HCT116 (cell line): ENCODE data around the gene AKAP13. TPM values are rescaled to one million over a fixed set of nuclear protein-coding genes. Genes with fewer than 3 reads are reported as not detected.
A peak's percentile ranks its signal among the peaks of the same experiment; 100 is the strongest.

Experiments used
- ATAC-seq: fragments of 200-7000 bp; cut with Tn5 transposase; 2 replicates; pipeline ENCODE4 v1.9.1; 2020; ENCODE audit warnings: mild to moderate bottlenecking, moderate library complexity
- BruUV-seq: library from RNA; stranded (reverse); fragments of 400-500 nt; replicated peaks from 2 replicates; lab custom pipeline; 2021; lab: Mats Ljungman, UMichigan
- CTCF ChIA-PET: fragments of 300-600 bp; sonication (Branson Sonifier 250); formaldehyde crosslinking; loops from one replicate; lab custom pipeline; 2021; ENCODE audit warnings: antibody characterized with exemption; lab: Charles Lee
- POLR2A ChIA-PET: fragments of 300-600, 350-600 bp; sonication (Branson Sonifier 250); formaldehyde crosslinking; loops from one replicate; lab custom pipeline; 2021; ENCODE audit warnings: antibody characterized with exemption; lab: Charles Lee
- RAD21 ChIA-PET, 2 experiments: fragments of 300-600 bp; sonication (Branson Sonifier 250); formaldehyde crosslinking; loops; one replicate each; lab custom pipeline; 2023; ENCODE audit warnings: low total read pairs in 2 of 2; ENCODE audit not compliant: uncharacterized antibody in 2 of 2, unreplicated experiment in 2 of 2, low non-redundant PET in 1 of 2; lab: Charles Lee
- DNase-seq: peaks from one replicate; pipeline ENCODE4 v3.0.0-alpha.2; 2010; ENCODE audit warnings: low read depth, low spot score
- H2AFZ ChIP-seq: fragments of 200-600 bp; shearing (Covaris generic), sonication (generic); 2 replicates; pipeline ENCODE4 v1.6.1; 2017; ENCODE audit warnings: low read depth, mixed run types, mixed read lengths, antibody characterized with exemption, low read length; ENCODE audit not compliant: poor library complexity, severe bottlenecking
- H3K27ac ChIP-seq: 2 replicates; pipeline ENCODE4 v1.5.1; 2012; ENCODE audit warnings: low read depth, low read length
- H3K27me3 ChIP-seq: fragments of 200-600 bp; sonication (generic); 2 replicates; pipeline ENCODE4 v1.6.1; 2016; ENCODE audit warnings: mixed run types, low read length, mixed read lengths; ENCODE audit not compliant: insufficient read depth
- H3K36me3 ChIP-seq, 2 experiments: fragments of 200-500 bp in 1 of 2; fragments of 200-600 bp in 1 of 2; sonication (Bioruptor generic) in 1 of 2; sonication (generic) in 1 of 2; 2 replicates each; pipeline versions ENCODE4 v1.5.1 to v1.6.1; 2014 to 2016; ENCODE audit warnings: low read length in 2 of 2, inconsistent platforms in 1 of 2, mixed read lengths in 1 of 2, mixed run types in 1 of 2; ENCODE audit not compliant: insufficient read depth in 2 of 2, control insufficient read depth in 1 of 2
- H3K4me1 ChIP-seq, 2 experiments: fragments of 200-600 bp in 1 of 2; sonication (generic) in 1 of 2; 2 replicates each; pipeline versions ENCODE4 v1.5.1 to v1.6.1; 2012 to 2017; ENCODE audit warnings: low read length in 2 of 2, inconsistent platforms in 1 of 2, mild to moderate bottlenecking in 1 of 2, mixed read lengths in 1 of 2, mixed run types in 1 of 2, moderate library complexity in 1 of 2; ENCODE audit not compliant: insufficient read depth in 2 of 2, control insufficient read depth in 1 of 2
- H3K4me2 ChIP-seq: fragments of 200-600 bp; sonication (generic); 2 replicates; pipeline ENCODE4 v1.6.1; 2017; ENCODE audit warnings: mixed run types, low read length, mixed read lengths
- H3K4me3 ChIP-seq, 2 experiments: fragments of 200-600 bp in 1 of 2; sonication (generic) in 1 of 2; replicated peaks in 1 of 2; 2 replicates each; pipeline ENCODE4 v1.5.1; 2011 to 2016; ENCODE audit warnings: low read length in 2 of 2, control low read depth in 1 of 2, low read depth in 1 of 2, mild to moderate bottlenecking in 1 of 2, mixed read lengths in 1 of 2, mixed run types in 1 of 2
- H3K79me2 ChIP-seq: fragments of 200-600 bp; sonication (generic); 2 replicates; pipeline ENCODE4 v1.6.1; 2017; ENCODE audit warnings: mild to moderate bottlenecking, mixed run types, low read length, moderate library complexity, mixed read lengths; ENCODE audit not compliant: insufficient read depth
- H3K9ac ChIP-seq: fragments of 200-600 bp; sonication (generic); 2 replicates; pipeline ENCODE4 v1.6.1; 2016; ENCODE audit warnings: low read length, mixed read lengths
- H3K9me2 ChIP-seq: fragments of 200-600 bp; sonication (generic), shearing (Covaris generic); 2 replicates; pipeline ENCODE4 v1.6.1; 2017; ENCODE audit warnings: mixed run types, mild to moderate bottlenecking, moderate library complexity; ENCODE audit not compliant: insufficient read depth
- H3K9me3 ChIP-seq, 2 experiments: fragments of 200-500 bp in 1 of 2; fragments of 200-600 bp in 1 of 2; sonication (Bioruptor generic) in 1 of 2; sonication (generic) in 1 of 2; 2 replicates each; pipeline ENCODE4 v1.6.1; 2014 to 2017; ENCODE audit warnings: low read length in 2 of 2, mixed read lengths in 2 of 2, inconsistent platforms in 1 of 2, low read depth in 1 of 2, mild to moderate bottlenecking in 1 of 2, mixed run types in 1 of 2, moderate library complexity in 1 of 2; ENCODE audit not compliant: control insufficient read depth in 1 of 2, insufficient read depth in 1 of 2
- H4K20me1 ChIP-seq: fragments of 200-600 bp; sonication (generic), shearing (Covaris generic); 2 replicates; pipeline ENCODE4 v1.6.1; 2017; ENCODE audit warnings: mixed run types, mild to moderate bottlenecking, moderate library complexity; ENCODE audit not compliant: insufficient read depth
- ATF3 ChIP-seq: IDR thresholded peaks from 2 replicates; pipeline ENCODE4 v1.6.1; 2012
- CEBPB ChIP-seq: IDR thresholded peaks from 2 replicates; pipeline ENCODE4 v1.6.1; 2012; ENCODE audit warnings: low read depth
- EGR1 ChIP-seq: IDR thresholded peaks from 2 replicates; pipeline ENCODE4 v1.6.1; 2012; ENCODE audit warnings: low read depth
- EZH2 ChIP-seq: fragments of 200-600 bp; sonication (generic); IDR thresholded peaks from 2 replicates; pipeline ENCODE4 v1.6.1; 2017; ENCODE audit warnings: antibody characterized with exemption, mixed run types
- FOSL1 ChIP-seq: IDR thresholded peaks from 2 replicates; pipeline ENCODE4 v1.6.1; 2012; ENCODE audit warnings: low read depth
- JUND ChIP-seq: IDR thresholded peaks from 2 replicates; pipeline ENCODE4 v1.6.1; 2012
- MAX ChIP-seq: IDR thresholded peaks from 2 replicates; pipeline ENCODE4 v1.6.1; 2012
- POLR2AphosphoS5 ChIP-seq: IDR thresholded peaks from 2 replicates; pipeline ENCODE4 v1.6.1; 2011; ENCODE audit warnings: mild to moderate bottlenecking, low read depth, low read length, moderate library complexity
- RAD21 ChIP-seq: IDR thresholded peaks from 2 replicates; pipeline ENCODE4 v1.6.1; 2012; ENCODE audit warnings: low read depth, mild to moderate bottlenecking
- REST ChIP-seq: IDR thresholded peaks from 2 replicates; pipeline ENCODE4 v1.6.1; 2012; ENCODE audit warnings: low read depth
- SIN3A ChIP-seq: IDR thresholded peaks from 2 replicates; pipeline ENCODE4 v1.6.1; 2012; ENCODE audit warnings: low read depth
- SP1 ChIP-seq: IDR thresholded peaks from 2 replicates; pipeline ENCODE4 v1.6.1; 2012; ENCODE audit warnings: low read depth
- SRF ChIP-seq: IDR thresholded peaks from 2 replicates; pipeline ENCODE4 v1.6.1; 2012; ENCODE audit warnings: low read depth
- YY1 ChIP-seq: IDR thresholded peaks from 2 replicates; pipeline ENCODE4 v1.6.1; 2011; ENCODE audit warnings: low read length, low read depth, moderate library complexity, mild to moderate bottlenecking; ENCODE audit not compliant: insufficient replicate concordance; ENCODE audit errors: extremely low read depth
- ZBTB33 ChIP-seq: IDR thresholded peaks from 2 replicates; pipeline ENCODE4 v1.6.1; 2011; ENCODE audit warnings: mild to moderate bottlenecking, low read length, moderate library complexity; ENCODE audit not compliant: insufficient replicate concordance; ENCODE audit errors: extremely low read depth
- ZFX ChIP-seq: fragments of 450-650 bp; IDR thresholded peaks from 2 replicates; pipeline ENCODE4 v1.6.1; 2017
- ZNF274 ChIP-seq: fragments of 200-500 bp; sonication (Bioruptor generic); IDR thresholded peaks from 2 replicates; pipeline ENCODE4 v1.6.1; 2014; ENCODE audit warnings: mild to moderate bottlenecking, low read depth, low read length, inconsistent platforms
- intact Hi-C: fragments of 100-400 bp; cut with micrococcal nuclease; formaldehyde crosslinking; loops from 2 replicates; pipeline ENCODE4 v1.10.0; 2022
- total RNA-seq: library from RNA; stranded (reverse); gene quantifications from one replicate; pipeline ENCODE4 v1.2.1, GENCODE V29; 2021; ENCODE audit not compliant: unreplicated experiment

The AKAP13 gene
- total RNA-seq, 1 experiment from 2014 or later: 43.1 TPM

- TF ChIP-seq MAX: peak; percentile 87
- TF ChIP-seq ZFX: no peak
- TF ChIP-seq SP1: peak; percentile 91
- TF ChIP-seq ATF3: peak; percentile 61; the same call in 1 of the 2 replicates
- TF ChIP-seq JUND: peak; percentile 97
- peak; percentile 81 for TF ChIP-seq CEBPB
Measured at GRCh38 chr15:85412956-85413854, 32.8 kb downstream of the AKAP13 start (continued).

GRCh38 chr15:85414037-85414436 is 33.6 kb downstream of the AKAP13 start:
- POLR2A ChIA-PET: interaction anchor here (1.0 to 2.1 kb wide), 6 partner anchors 9 to 110 kb away, joined by 3 to 10 read pairs (median 5); no protein-coding TSS in a partner anchor
- H3K4me3 ChIP-seq: peak overlapping the region in 1 of 2 experiments; percentile 7; a peak in 1 of 4 replicates
- peak overlapping the region; percentile 50 for H3K9ac ChIP-seq
- no peak for TF ChIP-seq YY1
- no peak for TF ChIP-seq EGR1
- TF ChIP-seq POLR2AphosphoS5: no peak
- no peak for TF ChIP-seq FOSL1
- TF ChIP-seq EZH2: no peak
- TF ChIP-seq ATF3: no peak
- TF ChIP-seq SP1: no peak
- TF ChIP-seq MAX: no peak
- TF ChIP-seq RAD21: no peak
- no peak for TF ChIP-seq ZFX
- TF ChIP-seq REST: no peak
- no peak for TF ChIP-seq SRF
- no peak for TF ChIP-seq CEBPB
- no peak for TF ChIP-seq ZBTB33
- no peak for TF ChIP-seq SIN3A
- no peak for TF ChIP-seq ZNF274

More at GRCh38 chr15:85414037-85414436, 33.6 kb downstream of the AKAP13 start:
- RAD21 ChIA-PET: interaction anchor here (0.6 to 3.4 kb wide), 6 partner anchors 82 to 231 kb away, joined by 3 to 14 read pairs (median 8); no protein-coding TSS in a partner anchor
- H3K9me3 ChIP-seq: no peaks in the 10 kb centered on the region
- CTCF ChIA-PET: interaction anchor here (1.2 to 3.6 kb wide), 6 partner anchors 9 to 124 kb away, joined by 3 to 33 read pairs (median 4); no protein-coding TSS in a partner anchor
- H3K79me2 ChIP-seq: peaks cover 86% of the 10 kb centered on the region
- DNase-seq: no peak
- H3K27me3 ChIP-seq: no peaks in the 10 kb centered on the region
- peaks cover 36 to 55% of the 10 kb centered on the region in 2 experiments for H3K4me1 ChIP-seq
- H4K20me1 ChIP-seq: no peaks in the 10 kb centered on the region
- H3K9me2 ChIP-seq: no peaks in the 10 kb centered on the region
- H3K36me3 ChIP-seq: no peaks in the 10 kb centered on the region
- BruUV-seq: TSS peak; percentile 84
- intact Hi-C loops: loop anchor here (1.0 to 2.0 kb wide), 2 partner anchors 83 to 118 kb away; no protein-coding TSS in a partner anchor
- H2AFZ ChIP-seq: no peak overlapping the region
- peak overlapping the region; percentile 69 for H3K4me2 ChIP-seq
- ATAC-seq: no peak
- peak overlapping the region; percentile 69; the same call in 1 of the 2 replicates for H3K27ac ChIP-seq
